Activated T-helper 1 cell treated with Interleukin-2 at 50 U/mL for 16 hours (primary cell): ENCODE measurements around the gene C12orf50.
"Not testable (repeated sequence)": the region's sequence is repeated elsewhere in the genome, so short reads cannot be mapped to it uniquely, and the experiment has no call there.

Experiments
- DNase-seq: peaks from one replicate; pipeline ENCODE4 v3.0.0-alpha.2; 2020; ENCODE audit warnings: low read depth

C12orf50 gene, protein sequence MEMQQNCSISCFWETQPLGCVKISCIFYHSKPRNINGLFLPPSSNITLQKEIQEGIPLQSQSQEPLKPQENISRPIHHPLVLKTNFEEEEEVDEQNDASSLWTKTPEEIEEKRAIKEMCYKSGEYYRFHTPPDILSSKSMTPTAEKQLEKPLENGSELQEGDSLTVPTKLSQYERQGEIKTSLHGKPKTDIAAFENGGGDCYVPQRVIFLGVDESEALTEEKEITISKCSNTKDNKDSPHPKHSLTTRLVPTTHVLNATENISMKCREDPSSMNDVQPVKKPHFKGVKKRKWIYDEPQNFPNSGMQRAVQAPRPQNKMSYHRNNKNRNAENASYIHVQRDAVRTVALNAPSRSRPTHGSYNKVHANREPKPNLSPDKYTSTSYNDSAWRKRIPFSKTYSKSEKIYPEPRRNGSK

DNA sequence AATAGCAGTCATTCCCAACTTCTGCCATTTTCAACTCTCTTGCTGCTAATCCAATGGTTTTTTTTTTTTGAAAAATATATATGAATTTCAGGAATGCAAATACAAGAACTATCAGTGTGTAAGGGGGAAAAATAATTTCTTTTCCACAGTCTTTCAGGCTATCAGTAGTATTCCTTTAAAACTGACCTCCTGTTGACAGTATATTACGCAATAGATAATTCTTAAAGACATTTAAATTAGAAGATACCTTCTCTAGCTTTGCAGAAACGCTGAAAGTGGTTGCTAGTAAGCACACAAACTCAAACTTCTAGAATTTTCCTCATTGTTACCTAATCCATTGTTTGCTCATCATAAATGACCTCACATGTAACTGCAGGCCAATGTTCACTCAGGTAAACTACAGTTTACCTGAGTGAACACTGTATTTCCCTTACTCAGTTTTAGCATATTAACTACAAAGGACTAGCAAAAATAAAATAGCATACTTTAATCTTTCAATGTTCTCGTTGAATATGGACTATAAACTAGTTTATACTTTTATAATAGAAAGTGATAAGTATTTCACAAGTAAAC lies at the start of gene C12orf50:
C12orf50 (minus strand) TSS at position 309 of the 573 bp plus-strand sequence. CDS start 2,439 bp downstream, outside the sequence.
- no peak for DNase-seq

DNA sequence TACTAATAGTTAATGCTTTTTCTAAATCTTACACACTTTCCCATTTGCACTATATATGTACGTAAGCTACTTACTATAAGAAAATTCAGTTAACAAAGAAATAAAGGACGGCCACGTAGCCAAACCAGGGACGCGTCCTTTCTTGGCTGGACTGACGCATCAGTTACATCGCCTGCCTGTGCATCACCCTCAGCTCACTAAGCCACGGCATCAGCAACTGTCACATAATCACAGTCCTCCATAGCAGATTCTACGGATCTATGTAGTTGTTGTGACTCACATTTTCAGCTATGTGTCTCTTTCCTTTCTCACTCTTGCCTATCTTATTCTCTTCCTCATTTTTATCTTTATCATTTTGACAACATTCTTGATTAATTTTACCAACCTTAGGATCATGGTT lies 38.1 kb upstream of the C12orf50 start:
- no peak for DNase-seq

DNA sequence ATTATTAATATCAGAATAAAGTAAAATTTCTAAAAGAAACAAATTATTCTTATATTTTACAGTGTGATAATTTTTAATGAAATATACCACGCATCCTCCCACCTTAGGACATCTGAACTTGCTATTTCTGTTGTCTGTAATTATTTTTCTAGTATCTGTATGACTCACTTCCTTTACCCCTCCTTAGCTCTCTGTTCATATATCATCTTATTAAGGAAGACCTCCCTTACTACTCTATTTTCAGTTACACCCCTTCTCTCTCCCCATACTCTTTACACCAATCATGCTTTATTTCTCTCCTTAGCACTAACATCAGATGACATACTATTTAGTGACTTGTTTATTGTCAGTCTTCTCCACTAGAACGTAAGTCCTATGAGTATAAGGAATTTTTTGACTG lies 34.2 kb upstream of the C12orf50 start:
- no peak for DNase-seq

DNA sequence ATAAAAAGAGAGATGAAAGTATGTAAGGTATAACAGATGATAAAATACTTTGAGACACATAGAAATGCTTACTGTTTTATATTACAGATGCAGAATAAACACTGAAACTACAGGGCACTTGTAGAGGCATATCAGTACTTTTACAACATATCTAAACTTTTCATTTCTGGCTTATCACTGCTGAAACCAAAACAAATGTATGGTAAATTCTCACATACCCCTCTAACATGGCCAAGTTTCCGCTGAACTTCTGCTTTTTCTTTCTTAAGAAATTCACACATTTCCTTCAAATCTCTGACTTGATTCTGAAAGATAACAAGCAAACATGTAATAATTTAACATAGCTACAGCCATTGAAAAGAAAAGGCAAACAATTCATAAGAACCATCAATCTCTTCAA lies 33.3 kb upstream of the C12orf50 start:
- DNase-seq, result no peak

DNA sequence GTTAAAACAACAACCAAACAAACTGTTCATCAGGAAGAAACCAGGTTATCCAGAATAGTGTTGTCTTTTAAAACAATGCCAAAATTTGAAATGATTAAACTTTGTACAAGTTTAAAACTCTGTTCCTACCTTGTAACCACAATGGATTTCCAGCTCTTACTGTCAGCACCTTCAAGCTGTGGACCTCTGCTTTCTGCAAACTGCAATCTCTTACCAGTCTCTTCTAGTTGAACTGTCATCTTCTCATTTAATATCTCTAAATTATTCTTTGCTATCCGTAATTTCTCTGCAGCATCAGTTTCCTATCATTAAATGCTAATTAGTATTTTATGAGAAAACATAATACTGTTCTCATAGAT lies 29.5 kb upstream of the C12orf50 start:
- no peak for DNase-seq

DNA sequence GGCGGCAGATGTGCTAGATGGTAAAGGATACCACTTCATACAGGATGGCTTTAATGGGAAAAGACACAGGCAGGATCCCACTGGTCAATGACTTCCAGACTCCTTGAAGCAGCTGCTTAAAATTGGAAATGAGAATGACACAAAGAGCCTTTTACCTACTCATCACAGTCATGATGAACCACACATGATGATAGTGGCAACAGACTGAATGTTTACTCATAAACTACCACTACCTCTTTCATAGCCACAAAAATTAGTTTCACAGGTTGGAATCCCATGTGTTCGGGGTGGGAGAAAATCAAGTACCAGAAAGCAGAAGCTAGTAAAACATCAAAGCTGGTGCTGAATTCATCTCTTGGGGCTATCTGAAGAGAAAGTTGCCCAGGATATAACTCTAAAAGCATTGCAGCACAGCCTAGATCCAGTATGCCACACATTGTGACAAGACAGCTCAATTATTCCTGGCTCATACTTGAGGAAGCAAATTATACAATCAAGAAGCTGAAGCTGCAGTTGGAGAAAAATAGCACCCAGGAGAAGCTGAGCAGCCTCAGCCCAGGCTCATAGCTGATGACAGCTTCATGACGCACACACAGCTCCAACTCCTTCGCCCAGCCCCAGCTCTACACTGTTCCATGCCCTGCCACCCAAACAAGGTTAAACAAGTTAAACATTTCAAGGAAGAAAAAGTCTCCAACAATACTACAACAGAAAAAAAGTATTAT lies 29.0 kb upstream of the C12orf50 start:
- DNase-seq, result no peak

DNA sequence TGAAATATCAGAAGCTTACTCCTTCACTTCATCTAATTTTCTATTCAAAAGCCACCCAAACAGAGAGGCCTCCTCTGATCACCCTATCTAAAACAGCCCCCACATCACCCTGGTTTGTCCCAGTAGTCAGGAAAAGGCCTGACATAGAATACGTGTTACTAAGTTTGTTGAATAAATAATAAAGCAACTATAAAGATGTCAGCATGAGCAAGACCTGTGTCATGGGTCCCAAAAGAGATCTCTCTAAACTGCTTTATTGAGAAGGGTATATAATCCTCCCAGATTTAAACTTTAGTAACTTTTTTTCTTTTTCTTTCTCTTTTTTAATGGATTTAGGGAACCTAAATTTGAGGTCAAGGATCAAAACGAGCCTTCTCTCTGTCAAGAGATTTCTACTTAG lies 27.4 kb upstream of the C12orf50 start:
- DNase-seq, result no peak

GRCh38 chr12:88052686-88053085 lies 23.5 kb upstream of the C12orf50 start:
- no peak for DNase-seq

GRCh38 chr12:88044035-88044434 lies 14.8 kb upstream of the C12orf50 start:
- no peak for DNase-seq

DNA sequence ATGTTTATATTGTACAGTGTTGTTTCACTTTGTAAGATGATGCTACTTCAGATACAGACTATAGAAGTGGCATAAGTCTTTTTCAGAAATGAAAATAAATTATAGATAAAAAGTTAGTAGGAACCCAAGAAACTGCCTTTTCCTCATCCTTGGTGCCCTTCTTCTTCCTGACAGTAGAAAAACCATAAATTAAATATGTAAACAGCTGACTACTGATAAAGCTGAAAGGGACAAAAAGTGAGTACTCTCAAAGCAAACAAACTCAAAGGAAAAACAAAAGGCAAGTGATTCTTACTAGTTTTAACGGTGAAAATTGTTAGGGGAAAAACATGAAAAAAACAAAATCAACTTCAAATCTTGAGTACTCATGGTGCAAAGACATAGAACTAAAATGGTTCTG lies 8.6 kb upstream of the C12orf50 start:
- DNase-seq, result no peak

DNA sequence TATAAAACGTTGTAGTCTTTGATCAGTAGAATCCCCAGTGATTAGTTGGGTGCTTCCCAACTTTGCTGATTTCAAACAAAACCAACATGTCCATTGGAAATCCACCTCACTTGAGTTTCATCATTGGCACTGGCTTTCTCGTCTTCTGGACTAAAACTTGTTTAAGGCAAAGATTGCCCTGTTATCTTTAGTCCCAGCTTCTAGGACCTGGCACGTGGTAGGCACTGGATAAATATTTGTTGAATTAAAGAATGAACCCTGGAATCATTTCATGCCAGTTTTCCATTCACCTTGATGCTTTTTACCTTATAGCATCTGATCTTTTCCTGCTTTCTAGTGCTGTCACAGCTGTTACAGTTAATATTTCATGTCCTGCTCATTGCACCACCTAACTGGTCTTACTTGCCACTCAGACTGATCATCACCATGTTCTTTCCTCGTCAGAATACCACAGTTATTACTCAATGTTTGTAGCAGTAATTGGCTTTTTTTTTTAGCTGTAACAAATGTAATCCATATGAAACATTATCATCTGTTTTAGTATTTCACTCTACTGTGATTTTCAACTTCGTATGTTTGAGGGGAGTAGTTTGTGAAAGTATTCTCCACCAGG lies 7.3 kb upstream of the C12orf50 start:
- DNase-seq, result no peak

DNA sequence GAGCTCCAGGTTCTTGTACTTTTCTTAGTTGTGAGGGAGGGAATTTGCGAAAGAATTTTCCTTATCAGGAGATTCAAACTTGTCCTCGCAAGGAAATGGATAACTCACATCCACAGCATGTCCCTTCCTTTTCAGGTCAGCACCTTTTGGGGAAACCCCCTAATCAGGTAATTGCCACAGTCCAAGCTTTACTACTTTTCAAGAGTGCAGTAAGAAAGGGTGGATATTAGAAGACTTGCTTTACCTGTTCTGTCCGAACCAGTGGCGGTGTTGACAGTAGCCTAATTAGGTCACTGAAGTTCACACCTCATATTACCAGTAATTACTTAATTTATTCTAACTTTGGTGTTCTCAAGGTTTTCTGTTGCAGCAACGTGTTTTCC lies 6.7 kb upstream of the C12orf50 start:
- no peak for DNase-seq

DNA sequence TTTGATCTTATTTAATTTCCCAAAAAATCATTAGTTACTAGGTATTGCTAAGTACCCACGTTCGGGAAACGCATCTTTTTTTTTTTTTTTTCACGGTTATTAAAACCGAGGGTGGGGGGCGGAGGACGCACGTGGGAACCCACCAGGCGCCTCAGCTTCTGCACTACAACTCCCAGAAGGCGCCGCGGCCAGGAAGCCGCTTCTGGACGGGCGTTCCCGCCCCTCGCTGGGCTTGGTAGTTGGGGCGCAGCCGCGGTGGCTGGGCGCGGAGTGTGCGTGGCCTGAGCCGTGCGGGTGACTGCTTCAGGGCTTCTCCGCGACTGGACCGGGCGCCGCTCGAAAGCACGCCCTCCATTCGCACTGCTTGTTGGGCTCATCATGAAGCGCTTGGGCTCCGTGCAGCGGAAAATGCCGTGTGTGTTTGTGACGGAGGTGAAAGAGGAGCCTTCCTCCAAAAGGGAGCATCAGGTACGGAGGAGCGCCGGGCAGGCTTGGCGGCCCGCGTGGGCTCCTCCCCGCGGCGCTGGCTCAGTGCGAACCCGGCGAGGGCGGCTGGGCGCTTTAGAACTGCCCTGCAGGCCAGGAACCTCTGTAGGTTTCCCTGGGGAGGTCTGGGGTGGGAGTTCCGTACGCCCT lies 6.2 kb upstream of the C12orf50 start:
- peak; percentile 77 for DNase-seq

DNA sequence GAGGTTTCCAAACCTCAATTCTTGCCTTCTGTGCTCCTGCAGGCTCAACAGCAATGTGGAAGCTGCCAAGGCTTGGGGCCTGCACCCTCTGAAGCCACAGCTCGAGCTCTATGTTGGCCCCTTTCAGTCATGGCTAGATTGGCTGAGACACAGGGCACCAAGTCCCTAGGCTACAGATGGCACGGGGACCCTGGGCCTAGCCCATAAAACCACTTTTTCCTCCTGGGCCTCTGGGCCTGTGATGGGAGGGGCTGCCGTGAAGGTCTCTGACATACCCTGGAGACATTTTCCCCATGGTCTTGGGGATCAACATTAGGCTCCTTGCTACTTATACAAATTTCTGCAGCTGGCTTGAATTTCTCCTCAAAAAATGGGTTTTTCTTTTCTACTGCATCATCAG lies 2.0 kb upstream of the C12orf50 start:
- not testable (repeated sequence) for DNase-seq

GRCh38 chr12:88026196-88026595 lies 3.0 kb downstream of the C12orf50 start:
- DNase-seq, result no peak

DNA sequence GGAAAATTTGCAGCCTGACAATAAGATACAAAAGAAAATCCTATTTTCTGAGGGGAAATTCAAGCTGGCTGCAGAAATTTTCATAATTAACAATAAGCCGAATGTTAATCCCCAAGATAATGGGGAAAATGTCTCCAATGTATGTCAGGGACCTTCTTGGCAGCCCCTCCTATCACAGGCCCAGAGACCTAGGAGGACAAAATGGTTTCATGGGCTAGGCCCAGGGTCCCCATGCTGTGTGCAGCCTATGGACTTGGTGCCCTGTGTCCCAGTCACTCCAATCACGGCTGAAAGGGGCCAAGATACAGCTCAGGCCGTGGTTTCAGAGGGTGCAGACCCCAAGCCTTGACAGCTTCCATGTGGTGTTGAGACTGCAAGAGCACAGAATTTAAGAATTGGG lies 11.2 kb downstream of the C12orf50 start:
- no peak for DNase-seq

DNA sequence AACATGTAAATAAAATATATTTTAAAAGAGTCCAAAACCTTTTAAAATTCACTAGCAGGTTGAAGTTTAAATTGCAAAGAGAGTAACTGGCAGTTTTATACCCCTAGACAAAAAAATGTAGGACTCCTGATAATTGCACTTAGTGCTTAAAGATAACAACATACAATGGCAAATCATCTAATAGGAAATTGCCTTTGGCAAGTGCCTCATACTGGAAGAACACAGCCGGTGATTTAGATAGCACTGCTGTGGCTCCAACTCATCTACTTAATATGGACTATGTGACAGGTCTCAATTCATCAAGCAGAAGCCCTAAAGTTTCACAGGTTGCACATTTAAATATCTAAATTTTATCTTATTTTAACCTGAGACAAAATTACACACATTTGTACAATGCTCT lies 13.4 kb downstream of the C12orf50 start:
- no peak for DNase-seq

- DNase-seq, result no peak
Observed at GRCh38 chr12:88011755-88012154, 17.4 kb downstream of the C12orf50 start.

GRCh38 chr12:88006351-88006750 lies 22.9 kb downstream of the C12orf50 start:
- no peak for DNase-seq

DNA sequence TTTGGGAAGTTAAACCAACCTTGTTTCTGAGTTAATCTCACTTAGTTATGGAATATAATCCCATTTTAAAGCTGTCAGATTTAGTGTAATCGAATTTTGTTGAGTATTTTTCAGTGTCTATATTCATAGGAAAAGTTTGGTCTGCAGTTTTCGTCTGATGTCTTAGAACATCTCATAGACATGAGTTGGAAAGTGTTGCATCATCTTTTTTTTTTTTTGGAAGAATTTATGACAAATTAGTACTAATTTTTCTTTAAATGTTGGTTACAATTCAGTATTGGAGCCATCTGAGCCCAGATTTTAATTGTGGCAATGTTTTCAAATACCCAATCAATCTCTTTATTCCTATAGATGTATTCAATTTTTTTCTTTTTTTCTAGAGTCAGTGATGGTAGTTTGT lies 27.9 kb downstream of the C12orf50 start:
- DNase-seq, result no peak

DNA sequence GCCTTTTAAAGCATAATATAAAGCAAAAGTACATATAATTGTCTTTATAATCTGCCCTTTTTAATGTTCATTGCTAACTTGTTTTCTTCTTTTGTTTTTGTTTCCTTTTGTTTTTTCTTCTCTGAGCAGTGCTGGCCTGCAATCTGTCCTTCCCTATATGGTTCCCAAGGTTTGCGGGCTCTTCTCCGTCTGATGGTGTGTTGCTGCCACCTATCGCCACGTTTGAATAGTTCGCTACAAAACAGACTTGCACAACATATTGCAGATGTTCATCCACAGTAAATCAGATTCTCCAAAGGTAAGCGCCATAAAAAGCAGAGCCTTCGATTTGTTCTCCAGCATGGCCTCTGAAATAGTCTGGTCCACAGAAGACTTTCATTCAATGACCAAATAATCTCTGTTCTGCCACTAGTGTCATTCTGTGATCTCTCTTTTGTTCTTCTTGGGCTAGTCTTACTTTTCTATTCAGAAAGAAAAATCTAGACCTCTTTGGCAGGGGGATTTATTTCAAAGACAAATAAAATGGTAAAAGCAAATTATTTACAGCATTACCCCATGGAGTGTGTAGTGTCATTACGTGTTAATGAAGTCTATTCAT lies 33.5 kb downstream of the C12orf50 start:
- DNase-seq, result no peak

DNA sequence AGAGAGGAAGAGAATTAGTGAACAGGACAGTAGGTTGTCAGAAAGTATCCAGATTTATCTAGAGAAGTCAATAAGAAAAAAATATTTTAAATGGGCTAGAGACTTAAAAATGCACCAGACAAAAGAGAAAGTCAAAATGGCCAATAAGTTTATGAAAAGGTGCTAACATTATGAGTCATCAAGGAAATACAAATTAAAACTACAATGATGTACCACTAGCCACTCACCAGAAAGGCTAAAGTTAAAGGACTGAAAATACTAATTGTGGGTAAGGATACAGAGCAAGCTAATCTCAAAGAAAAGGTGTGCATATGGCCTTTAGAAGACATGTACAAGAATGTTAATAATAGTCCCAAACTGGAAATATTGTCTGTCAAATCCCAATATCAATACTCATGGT lies 37.7 kb downstream of the C12orf50 start:
- DNase-seq, result no peak
